HepG2 (cell line): Measurements from ENCODE around the gene RHBDD3. TPM values are rescaled to one million over a fixed set of nuclear protein-coding genes. Genes with fewer than 3 reads are reported as not detected.

Source experiments
- KDM5A ChIP-seq: fragments of 200-600 bp; sonication (generic); IDR thresholded peaks from 2 replicates; pipeline ENCODE4 v1.7.0; 2018; ENCODE audit warnings: antibody characterized with exemption, mild to moderate bottlenecking, low read length, borderline replicate concordance
- MAZ ChIP-seq, 2 experiments: sonication (generic) in 1 of 2; formaldehyde crosslinking in 1 of 2; IDR thresholded peaks; 2 replicates each; pipeline versions ENCODE4 v1.5.0 to v1.6.1; 2012 to 2020; ENCODE audit warnings: low read depth in 2 of 2, mild to moderate bottlenecking in 2 of 2, borderline replicate concordance in 1 of 2, improper control_type of control experiment in 1 of 2, low read length in 1 of 2, missing genetic modification reagents in 1 of 2, moderate library complexity in 1 of 2
- MED13 ChIP-seq: sonication (generic); formaldehyde crosslinking; IDR thresholded peaks from 2 replicates; pipeline ENCODE4 v1.5.0; 2020; ENCODE audit warnings: missing genetic modification reagents
- POLR2G ChIP-seq: fragments of 200-400 bp; formaldehyde crosslinking; IDR thresholded peaks from 2 replicates; pipeline ENCODE4 v1.6.1; 2018; ENCODE audit warnings: mild to moderate bottlenecking, low read depth, low read length, moderate library complexity
- PPARG ChIP-seq: conservative IDR thresholded peaks from 2 replicates; pipeline ENCODE4 v1.6.1; 2016; ENCODE audit warnings: missing biosample characterization, missing genetic modification reagents
- SP5 ChIP-seq: IDR thresholded peaks from 2 replicates; pipeline ENCODE4 v1.6.1; 2016; ENCODE audit warnings: low read depth, borderline replicate concordance
- TGIF2 ChIP-seq: IDR thresholded peaks from 2 replicates; pipeline ENCODE4 v1.6.1; 2016; ENCODE audit warnings: control low read depth, missing compliant biosample characterization
- THAP11 ChIP-seq: IDR thresholded peaks from 2 replicates; pipeline ENCODE4 v1.6.1; 2016; ENCODE audit warnings: missing biosample characterization, missing genetic modification reagents
- ZNF160 ChIP-seq: sonication (generic); formaldehyde crosslinking; IDR thresholded peaks from 2 replicates; pipeline ENCODE4 v1.8.0; 2022; ENCODE audit warnings: mild to moderate bottlenecking, inconsistent platforms, missing genetic modification reagents
- polyA plus RNA-seq, 8 experiments: library from polyadenylated mRNA; depleted of rRNA in 3 of 8; stranded (reverse) in 7 of 8; unstranded in 1 of 8; fragments of >200 nt; fragmentation: Illumina TruSeq in 4 of 8; extraction: Trizol in 4 of 8; gene quantifications; 2 replicates each; pipeline versions ENCODE4 v1.2.1 to v1.2.3, GENCODE V29; 2011 to 2016; ENCODE audit warnings: low read depth in 4 of 8, missing spikeins in 1 of 8, mixed read lengths in 1 of 8; ENCODE audit not compliant: insufficient read depth in 1 of 8
- total RNA-seq, 5 experiments: library from RNA; depleted of rRNA; stranded (reverse); fragments of >200 nt; fragmentation: Illumina TruSeq; extraction: Trizol; gene quantifications; 2 replicates each; pipeline ENCODE4 v1.2.3, GENCODE V29; 2016; ENCODE audit warnings: low read depth in 1 of 5
- TF ChIP-seq, protein P1 (sequence below): sonication (generic); formaldehyde crosslinking; IDR thresholded peaks from 2 replicates; pipeline ENCODE4 v1.4.0; 2020; ENCODE audit warnings: missing genetic modification reagents
- TF ChIP-seq, protein P2 (sequence below): sonication (generic); formaldehyde crosslinking; IDR thresholded peaks from 2 replicates; pipeline ENCODE4 v1.5.1; 2020; ENCODE audit warnings: mild to moderate bottlenecking, missing genetic modification reagents, moderate library complexity
- TF ChIP-seq, protein P3 (sequence below): sonication (generic); formaldehyde crosslinking; conservative IDR thresholded peaks from 2 replicates; pipeline ENCODE4 v1.8.0; 2022; ENCODE audit warnings: mild to moderate bottlenecking, moderate library complexity, missing genetic modification reagents
- TF ChIP-seq, protein P4 (sequence below): sonication (generic); formaldehyde crosslinking; conservative IDR thresholded peaks from 2 replicates; pipeline ENCODE4 v1.8.1; 2023; ENCODE audit warnings: missing genetic modification reagents
- TF ChIP-seq, protein P5 (sequence below): sonication (generic); formaldehyde crosslinking; IDR thresholded peaks from 2 replicates; pipeline ENCODE4 v1.4.0; 2020; ENCODE audit warnings: mild to moderate bottlenecking, missing genetic modification reagents

Gene RHBDD3
- total and polyA plus RNA-seq, 2 of the 13 experiments (the other 11 are each of a cell fraction or from before 2014, with no cell fraction given) = 12.1 to 26.7 TPM

DNA sequence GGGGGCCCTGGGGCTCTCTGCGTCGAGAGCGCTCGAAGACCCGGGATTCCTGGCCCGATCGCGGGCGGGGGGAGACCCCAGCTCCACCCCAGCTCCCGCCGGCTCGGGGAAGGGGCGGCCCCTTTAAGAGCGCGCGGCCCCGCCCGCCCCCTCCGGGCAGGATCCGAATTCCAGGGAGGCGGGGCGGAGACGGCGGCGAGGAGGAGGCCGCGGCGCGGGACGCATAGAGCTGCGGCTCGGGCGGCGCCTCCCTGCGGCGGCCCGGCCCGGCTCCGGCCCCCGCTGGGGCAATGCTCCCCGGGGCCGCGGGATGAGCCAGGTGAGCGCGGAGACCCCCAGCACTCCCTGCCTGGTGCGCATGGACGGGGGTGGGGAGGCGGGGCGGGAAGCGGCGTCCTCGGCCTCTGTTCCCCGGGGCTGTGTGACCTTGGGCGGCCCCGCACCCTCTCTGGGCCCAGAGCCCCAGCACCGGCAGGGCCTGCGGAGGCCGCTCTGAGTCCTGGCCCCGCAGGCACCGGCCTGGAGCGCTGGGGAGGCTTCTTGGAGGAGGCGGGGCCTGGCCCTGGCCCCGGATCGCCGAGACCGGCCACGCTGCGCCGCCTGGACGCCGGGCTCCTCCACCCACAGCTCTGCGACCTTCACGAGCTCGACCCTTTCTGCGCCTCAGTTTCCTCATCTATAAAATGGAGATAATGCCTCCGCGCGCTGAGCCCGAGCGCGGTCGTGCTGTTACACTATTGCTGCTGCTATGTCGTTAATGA, 39.2 kb upstream of the RHBDD3 start (continued):
- TF ChIP-seq, protein P1, sequence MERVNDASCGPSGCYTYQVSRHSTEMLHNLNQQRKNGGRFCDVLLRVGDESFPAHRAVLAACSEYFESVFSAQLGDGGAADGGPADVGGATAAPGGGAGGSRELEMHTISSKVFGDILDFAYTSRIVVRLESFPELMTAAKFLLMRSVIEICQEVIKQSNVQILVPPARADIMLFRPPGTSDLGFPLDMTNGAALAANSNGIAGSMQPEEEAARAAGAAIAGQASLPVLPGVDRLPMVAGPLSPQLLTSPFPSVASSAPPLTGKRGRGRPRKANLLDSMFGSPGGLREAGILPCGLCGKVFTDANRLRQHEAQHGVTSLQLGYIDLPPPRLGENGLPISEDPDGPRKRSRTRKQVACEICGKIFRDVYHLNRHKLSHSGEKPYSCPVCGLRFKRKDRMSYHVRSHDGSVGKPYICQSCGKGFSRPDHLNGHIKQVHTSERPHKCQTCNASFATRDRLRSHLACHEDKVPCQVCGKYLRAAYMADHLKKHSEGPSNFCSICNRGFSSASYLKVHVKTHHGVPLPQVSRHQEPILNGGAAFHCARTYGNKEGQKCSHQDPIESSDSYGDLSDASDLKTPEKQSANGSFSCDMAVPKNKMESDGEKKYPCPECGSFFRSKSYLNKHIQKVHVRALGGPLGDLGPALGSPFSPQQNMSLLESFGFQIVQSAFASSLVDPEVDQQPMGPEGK (CRISPR knock-in tag) = peak; percentile 73; the same call in 1 of the 2 replicates
- TF ChIP-seq KDM5A = peak; percentile 43; the same call in 1 of the 2 replicates
- TF ChIP-seq, protein P2, sequence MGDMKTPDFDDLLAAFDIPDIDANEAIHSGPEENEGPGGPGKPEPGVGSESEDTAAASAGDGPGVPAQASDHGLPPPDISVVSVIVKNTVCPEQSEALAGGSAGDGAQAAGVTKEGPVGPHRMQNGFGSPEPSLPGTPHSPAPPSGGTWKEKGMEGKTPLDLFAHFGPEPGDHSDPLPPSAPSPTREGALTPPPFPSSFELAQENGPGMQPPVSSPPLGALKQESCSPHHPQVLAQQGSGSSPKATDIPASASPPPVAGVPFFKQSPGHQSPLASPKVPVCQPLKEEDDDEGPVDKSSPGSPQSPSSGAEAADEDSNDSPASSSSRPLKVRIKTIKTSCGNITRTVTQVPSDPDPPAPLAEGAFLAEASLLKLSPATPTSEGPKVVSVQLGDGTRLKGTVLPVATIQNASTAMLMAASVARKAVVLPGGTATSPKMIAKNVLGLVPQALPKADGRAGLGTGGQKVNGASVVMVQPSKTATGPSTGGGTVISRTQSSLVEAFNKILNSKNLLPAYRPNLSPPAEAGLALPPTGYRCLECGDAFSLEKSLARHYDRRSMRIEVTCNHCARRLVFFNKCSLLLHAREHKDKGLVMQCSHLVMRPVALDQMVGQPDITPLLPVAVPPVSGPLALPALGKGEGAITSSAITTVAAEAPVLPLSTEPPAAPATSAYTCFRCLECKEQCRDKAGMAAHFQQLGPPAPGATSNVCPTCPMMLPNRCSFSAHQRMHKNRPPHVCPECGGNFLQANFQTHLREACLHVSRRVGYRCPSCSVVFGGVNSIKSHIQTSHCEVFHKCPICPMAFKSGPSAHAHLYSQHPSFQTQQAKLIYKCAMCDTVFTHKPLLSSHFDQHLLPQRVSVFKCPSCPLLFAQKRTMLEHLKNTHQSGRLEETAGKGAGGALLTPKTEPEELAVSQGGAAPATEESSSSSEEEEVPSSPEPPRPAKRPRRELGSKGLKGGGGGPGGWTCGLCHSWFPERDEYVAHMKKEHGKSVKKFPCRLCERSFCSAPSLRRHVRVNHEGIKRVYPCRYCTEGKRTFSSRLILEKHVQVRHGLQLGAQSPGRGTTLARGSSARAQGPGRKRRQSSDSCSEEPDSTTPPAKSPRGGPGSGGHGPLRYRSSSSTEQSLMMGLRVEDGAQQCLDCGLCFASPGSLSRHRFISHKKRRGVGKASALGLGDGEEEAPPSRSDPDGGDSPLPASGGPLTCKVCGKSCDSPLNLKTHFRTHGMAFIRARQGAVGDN (CRISPR knock-in tag) = peak; percentile 7; the same call in 1 of the 2 replicates
- TF ChIP-seq, protein P3, sequence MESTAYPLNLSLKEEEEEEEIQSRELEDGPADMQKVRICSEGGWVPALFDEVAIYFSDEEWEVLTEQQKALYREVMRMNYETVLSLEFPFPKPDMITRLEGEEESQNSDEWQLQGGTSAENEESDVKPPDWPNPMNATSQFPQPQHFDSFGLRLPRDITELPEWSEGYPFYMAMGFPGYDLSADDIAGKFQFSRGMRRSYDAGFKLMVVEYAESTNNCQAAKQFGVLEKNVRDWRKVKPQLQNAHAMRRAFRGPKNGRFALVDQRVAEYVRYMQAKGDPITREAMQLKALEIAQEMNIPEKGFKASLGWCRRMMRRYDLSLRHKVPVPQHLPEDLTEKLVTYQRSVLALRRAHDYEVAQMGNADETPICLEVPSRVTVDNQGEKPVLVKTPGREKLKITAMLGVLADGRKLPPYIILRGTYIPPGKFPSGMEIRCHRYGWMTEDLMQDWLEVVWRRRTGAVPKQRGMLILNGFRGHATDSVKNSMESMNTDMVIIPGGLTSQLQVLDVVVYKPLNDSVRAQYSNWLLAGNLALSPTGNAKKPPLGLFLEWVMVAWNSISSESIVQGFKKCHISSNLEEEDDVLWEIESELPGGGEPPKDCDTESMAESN = peak; percentile 8; the same call in 1 of the 2 replicates
- TF ChIP-seq MED13 = peak; percentile 56
- 0 out of 2 replicates have a peak, but pooled peaks have one; percentile 38 for TF ChIP-seq POLR2G
- TF ChIP-seq, protein P4, sequence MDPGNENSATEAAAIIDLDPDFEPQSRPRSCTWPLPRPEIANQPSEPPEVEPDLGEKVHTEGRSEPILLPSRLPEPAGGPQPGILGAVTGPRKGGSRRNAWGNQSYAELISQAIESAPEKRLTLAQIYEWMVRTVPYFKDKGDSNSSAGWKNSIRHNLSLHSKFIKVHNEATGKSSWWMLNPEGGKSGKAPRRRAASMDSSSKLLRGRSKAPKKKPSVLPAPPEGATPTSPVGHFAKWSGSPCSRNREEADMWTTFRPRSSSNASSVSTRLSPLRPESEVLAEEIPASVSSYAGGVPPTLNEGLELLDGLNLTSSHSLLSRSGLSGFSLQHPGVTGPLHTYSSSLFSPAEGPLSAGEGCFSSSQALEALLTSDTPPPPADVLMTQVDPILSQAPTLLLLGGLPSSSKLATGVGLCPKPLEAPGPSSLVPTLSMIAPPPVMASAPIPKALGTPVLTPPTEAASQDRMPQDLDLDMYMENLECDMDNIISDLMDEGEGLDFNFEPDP (CRISPR knock-in tag) = no peak
- 0 out of 2 replicates have a peak, but pooled peaks have one; percentile 9 for TF ChIP-seq ZNF160 (CRISPR knock-in tag)
- peak; percentile 69 for TF ChIP-seq SP5
- TF ChIP-seq THAP11 = peak; percentile 30; the same call in 1 of the 2 replicates
- TF ChIP-seq MAZ (IDR thresholded peaks at IDR 0.05; ENCODE audit: borderline replicate concordance, low read depth, low read length) = peak; percentile 77
- 0 out of 2 replicates have a peak, but pooled peaks have one; percentile 55 for TF ChIP-seq MAZ (CRISPR knock-in tag; IDR thresholded peaks at IDR 0.05; ENCODE audit: low read depth)
- TF ChIP-seq PPARG (CRISPR knock-in tag) = no peak
- no peak for TF ChIP-seq TGIF2 (CRISPR knock-in tag)
- TF ChIP-seq, protein P5, sequence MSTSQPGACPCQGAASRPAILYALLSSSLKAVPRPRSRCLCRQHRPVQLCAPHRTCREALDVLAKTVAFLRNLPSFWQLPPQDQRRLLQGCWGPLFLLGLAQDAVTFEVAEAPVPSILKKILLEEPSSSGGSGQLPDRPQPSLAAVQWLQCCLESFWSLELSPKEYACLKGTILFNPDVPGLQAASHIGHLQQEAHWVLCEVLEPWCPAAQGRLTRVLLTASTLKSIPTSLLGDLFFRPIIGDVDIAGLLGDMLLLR (CRISPR knock-in tag) = 0 out of 2 replicates have a peak, but pooled peaks have one; percentile 13
